ENCODE results near the gene OXNAD1.

The OXNAD1 gene

DNA sequence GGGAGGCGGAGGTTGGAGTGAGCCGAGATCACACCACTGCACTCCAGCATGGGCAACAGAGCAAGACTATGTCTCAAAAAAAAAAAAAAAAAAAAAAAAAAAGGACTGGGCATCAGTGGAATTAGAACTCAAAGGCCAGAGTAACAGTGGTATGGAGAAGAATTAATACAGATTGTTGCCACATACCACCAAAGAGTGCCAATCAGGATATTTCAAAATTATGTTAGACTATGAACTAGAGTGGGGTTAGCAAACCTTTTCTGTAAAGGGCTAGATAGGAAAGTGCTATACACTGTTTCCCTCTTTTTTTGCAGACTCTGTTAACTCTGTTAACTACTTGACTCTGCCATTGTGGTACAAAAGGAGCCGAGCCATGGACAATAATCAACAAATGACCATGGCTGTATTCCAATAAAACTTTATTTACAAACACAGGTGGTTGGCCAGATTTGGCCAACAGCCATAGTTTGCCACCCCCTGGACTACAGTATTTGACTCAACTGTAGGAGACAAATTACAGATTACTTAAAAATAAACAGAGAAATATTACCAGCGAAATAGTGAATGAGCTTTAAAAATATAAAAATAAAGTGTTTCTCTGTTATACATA, 28.9 kb upstream of the OXNAD1 start:
- Histone ChIP-seq H3K36me3 (ENCODE audit: insufficient read depth, low read length) (no peaks in the 10 kb centered on the region), H3K9ac (ENCODE audit: low read length) (no peak overlapping the region), H3K27ac (ENCODE audit: low read depth, low read length) (no peak overlapping the region), H3K9me3 (ENCODE audit: low read length) (no peaks in the 10 kb centered on the region), H3K4me1 (ENCODE audit: insufficient read depth, low read length) (peaks cover 7% of the 10 kb centered on the region), H3K27me3 (ENCODE audit: control insufficient read depth in 1 of 2, insufficient read depth in 2 of 2, low read length in 2 of 2) (no peaks in the 10 kb centered on the region), H3K4me3 (ENCODE audit: low read depth in 1 of 2, low read length in 2 of 2) (no peak overlapping the region)

DNA sequence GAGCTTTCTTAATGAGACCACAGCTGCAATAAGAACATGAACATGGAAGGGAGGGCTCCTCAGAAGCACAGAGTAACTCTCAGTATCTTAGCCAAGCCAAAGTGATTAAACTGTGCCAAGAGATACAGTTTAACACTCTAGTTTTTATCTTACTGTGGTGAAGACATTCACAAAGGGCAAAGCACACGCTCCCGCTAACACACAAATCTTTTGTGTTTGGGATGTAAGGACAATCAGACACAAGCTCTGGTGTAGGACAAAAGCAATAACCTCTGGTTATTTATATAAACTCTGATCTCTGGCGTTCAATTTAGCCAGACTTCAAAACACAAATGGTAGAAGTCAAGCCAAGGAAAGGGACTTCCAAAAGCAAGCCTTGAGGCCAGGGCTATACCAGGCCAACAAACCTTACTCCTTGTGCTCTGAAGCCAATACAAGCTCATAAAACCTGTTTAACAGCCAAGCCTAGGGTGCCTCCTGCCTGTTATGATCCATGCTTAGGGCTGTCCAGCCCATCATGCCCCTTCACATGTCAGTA, 28.1 kb upstream of the OXNAD1 start:
- H3K9ac ChIP-seq (ENCODE audit: low read length): no peak overlapping the region
- H3K4me1 ChIP-seq (ENCODE audit: insufficient read depth, low read length): peaks cover 7% of the 10 kb centered on the region
- H3K27me3 ChIP-seq (ENCODE audit: control insufficient read depth in 1 of 2, insufficient read depth in 2 of 2, low read length in 2 of 2): no peaks in the 10 kb centered on the region
- H3K4me3 ChIP-seq (ENCODE audit: low read depth in 1 of 2, low read length in 2 of 2): no peak overlapping the region
- H3K9me3 ChIP-seq (ENCODE audit: low read length): no peaks in the 10 kb centered on the region
- no peaks in the 10 kb centered on the region for H3K36me3 ChIP-seq (ENCODE audit: insufficient read depth, low read length)
- no peak overlapping the region for H3K27ac ChIP-seq (ENCODE audit: low read depth, low read length)

DNA sequence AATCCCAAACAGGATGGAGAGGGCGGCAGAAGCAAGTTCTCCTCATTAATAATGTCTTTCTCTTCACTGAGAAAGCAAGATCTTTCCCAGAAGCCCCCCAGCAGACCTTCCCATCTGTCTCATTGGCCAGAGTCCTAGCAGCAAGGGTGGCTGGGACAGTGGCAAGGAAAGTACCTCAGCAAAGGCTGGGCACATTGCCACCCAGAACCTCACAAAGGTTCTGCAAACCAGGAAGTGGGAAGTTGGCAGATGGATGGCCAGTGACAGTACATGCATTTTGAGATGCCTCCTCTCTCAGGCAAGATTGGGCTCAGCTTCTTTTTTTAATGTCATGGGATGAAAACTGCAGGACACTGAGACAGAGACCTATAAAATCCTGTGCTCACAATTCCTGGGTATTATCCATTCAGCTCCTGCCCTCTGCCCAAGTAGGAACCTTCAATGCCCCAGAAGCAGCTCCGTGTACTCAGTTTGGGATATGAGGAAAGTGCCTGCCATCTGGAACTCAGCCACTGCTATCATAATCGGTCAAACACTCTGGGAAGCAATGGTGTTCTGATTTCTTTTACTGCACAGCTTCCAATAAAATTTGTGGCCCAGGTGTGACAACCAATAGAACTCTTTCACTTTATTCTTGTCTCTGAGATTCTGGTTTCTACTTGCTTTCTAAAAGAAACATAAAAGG, 25.8 kb upstream of the OXNAD1 start:
- H3K27ac ChIP-seq (ENCODE audit: low read depth, low read length): no peak overlapping the region
- H3K27me3 ChIP-seq (ENCODE audit: control insufficient read depth in 1 of 2, insufficient read depth in 2 of 2, low read length in 2 of 2): no peaks in the 10 kb centered on the region
- peaks cover 14% of the 10 kb centered on the region for H3K4me1 ChIP-seq (ENCODE audit: insufficient read depth, low read length)
- no peak overlapping the region for H3K4me3 ChIP-seq (ENCODE audit: low read depth in 1 of 2, low read length in 2 of 2)
- no peaks in the 10 kb centered on the region for H3K36me3 ChIP-seq (ENCODE audit: insufficient read depth, low read length)
- H3K9me3 ChIP-seq (ENCODE audit: low read length): no peaks in the 10 kb centered on the region
- H3K9ac ChIP-seq (ENCODE audit: low read length): no peak overlapping the region

DNA sequence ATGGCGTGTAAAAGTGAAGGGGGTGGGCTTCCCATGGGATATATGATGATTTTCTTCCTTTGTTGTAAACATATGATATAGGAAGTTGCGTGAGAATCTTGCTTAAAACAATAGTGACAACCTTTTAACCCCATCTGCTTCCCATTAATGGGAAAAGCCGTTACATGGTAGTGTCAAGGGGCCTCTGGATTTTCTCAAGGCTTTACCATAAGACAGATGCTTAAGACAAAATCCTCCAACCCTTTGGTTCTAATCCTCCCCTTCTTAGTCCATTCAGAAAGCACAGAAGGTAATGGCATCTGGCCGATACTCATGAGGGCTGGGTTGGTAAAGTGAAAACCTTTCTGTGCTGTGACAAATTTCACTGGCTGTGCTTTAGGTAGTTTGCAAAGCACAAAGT, 25.2 kb upstream of the OXNAD1 start:
- no peak overlapping the region for H3K27ac ChIP-seq (ENCODE audit: low read depth, low read length)

DNA sequence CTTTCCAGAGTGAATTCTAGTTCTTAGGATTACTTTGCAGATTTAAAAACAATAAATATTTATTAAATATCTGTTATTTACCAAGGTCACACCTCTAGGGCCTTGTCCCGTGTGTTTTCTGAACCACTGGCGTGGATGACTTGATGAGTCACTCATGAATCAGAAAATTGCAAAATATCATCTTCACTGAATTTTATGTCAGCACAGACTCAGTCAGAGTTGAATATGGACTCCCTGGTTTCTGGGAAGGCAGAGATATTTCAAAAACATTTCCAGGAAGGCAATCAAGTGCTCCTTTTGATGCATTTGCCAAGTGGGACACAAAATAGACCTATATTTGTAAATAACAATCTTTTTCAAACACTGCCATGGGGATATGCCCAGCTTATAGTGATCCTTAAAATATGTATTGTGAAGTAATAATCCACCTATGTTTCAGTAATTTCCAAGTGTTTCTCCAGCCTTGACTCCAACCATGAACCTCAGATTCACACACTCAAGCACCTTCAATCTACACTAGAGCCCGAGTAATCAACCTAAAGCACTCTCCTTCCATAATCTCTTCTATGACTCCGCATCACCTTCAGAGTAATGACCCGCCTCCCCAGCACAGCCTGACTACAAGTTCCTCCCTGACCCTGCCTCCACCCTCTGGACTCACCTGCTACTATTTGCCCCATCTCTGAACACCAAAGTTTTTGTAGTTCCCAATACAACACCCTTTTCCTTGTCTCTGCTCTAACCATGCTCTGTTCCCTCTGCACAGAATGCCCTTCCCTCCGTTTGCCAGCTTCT, 24.6 kb upstream of the OXNAD1 start:
- Histone ChIP-seq H3K9ac (ENCODE audit: low read length) (no peak overlapping the region), H3K27ac (ENCODE audit: low read depth, low read length) (no peak overlapping the region), H3K9me3 (ENCODE audit: low read length) (no peaks in the 10 kb centered on the region), H3K36me3 (ENCODE audit: insufficient read depth, low read length) (no peaks in the 10 kb centered on the region), H3K4me3 (ENCODE audit: low read depth in 1 of 2, low read length in 2 of 2) (no peak overlapping the region), H3K27me3 (ENCODE audit: control insufficient read depth in 1 of 2, insufficient read depth in 2 of 2, low read length in 2 of 2) (no peaks in the 10 kb centered on the region), H3K4me1 (ENCODE audit: insufficient read depth, low read length) (peaks cover 15% of the 10 kb centered on the region)

More for the DNA sequence above, 25.2 kb upstream of the OXNAD1 start:
- Histone ChIP-seq H3K9me3 (ENCODE audit: low read length) (no peaks in the 10 kb centered on the region), H3K36me3 (ENCODE audit: insufficient read depth, low read length) (no peaks in the 10 kb centered on the region), H3K9ac (ENCODE audit: low read length) (no peak overlapping the region), H3K27me3 (ENCODE audit: control insufficient read depth in 1 of 2, insufficient read depth in 2 of 2, low read length in 2 of 2) (no peaks in the 10 kb centered on the region), H3K4me1 (ENCODE audit: insufficient read depth, low read length) (peaks cover 15% of the 10 kb centered on the region), H3K4me3 (ENCODE audit: low read depth in 1 of 2, low read length in 2 of 2) (no peak overlapping the region)

DNA sequence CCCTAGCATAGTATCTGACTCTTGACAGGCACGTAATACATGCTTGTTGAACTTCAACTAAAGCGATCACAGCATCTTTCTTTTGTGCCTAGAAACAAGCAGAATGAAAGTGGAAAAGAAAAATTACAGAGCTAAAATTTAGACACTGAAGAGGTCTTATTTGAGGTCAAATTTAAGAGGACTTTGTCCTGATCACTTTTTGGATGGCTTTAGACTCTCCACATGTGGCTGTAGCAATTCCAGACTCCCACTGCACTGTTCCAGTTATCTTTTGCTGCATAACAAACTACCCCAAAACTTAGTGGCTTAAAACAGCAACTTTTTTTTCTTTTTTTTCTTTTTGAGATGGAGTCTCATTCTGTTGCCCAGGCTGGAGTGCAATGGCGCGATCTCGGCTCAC, 23.8 kb upstream of the OXNAD1 start:
- H3K9me3 ChIP-seq (ENCODE audit: low read length): no peaks in the 10 kb centered on the region
- no peaks in the 10 kb centered on the region for H3K36me3 ChIP-seq (ENCODE audit: insufficient read depth, low read length)
- no peak overlapping the region for H3K9ac ChIP-seq (ENCODE audit: low read length)
- H3K4me3 ChIP-seq (ENCODE audit: low read depth in 1 of 2, low read length in 2 of 2): no peak overlapping the region
- H3K27ac ChIP-seq (ENCODE audit: low read depth, low read length): no peak overlapping the region
- H3K27me3 ChIP-seq (ENCODE audit: control insufficient read depth in 1 of 2, insufficient read depth in 2 of 2, low read length in 2 of 2): no peaks in the 10 kb centered on the region
- H3K4me1 ChIP-seq (ENCODE audit: insufficient read depth, low read length): peaks cover 15% of the 10 kb centered on the region

DNA sequence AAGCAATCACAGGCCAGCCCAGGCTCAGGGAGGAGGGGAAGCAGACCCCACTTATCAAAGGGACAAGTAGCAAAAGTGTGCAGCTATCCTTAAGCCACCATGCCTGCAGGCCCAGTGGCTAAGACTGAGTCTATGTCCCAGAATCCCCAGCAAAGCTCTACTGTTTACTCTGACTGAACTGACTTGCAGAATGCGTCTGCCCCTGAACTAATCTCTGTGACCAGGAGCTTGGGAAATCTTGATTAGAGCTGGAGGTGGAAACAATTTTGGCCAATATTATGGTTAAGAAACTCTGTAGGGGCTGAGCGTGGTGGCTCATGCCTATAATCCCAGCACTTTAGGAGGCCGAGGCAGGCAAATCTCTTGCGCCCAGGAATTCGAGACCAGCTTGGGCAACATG, 22.8 kb upstream of the OXNAD1 start:
- H3K27me3 ChIP-seq (ENCODE audit: control insufficient read depth in 1 of 2, insufficient read depth in 2 of 2, low read length in 2 of 2): no peaks in the 10 kb centered on the region
- H3K36me3 ChIP-seq (ENCODE audit: insufficient read depth, low read length): no peaks in the 10 kb centered on the region
- no peak overlapping the region for H3K27ac ChIP-seq (ENCODE audit: low read depth, low read length)
- H3K9me3 ChIP-seq (ENCODE audit: low read length): no peaks in the 10 kb centered on the region
- H3K9ac ChIP-seq (ENCODE audit: low read length): no peak overlapping the region
- H3K4me1 ChIP-seq (ENCODE audit: insufficient read depth, low read length): peaks cover 15% of the 10 kb centered on the region
- H3K4me3 ChIP-seq (ENCODE audit: low read depth in 1 of 2, low read length in 2 of 2): no peak overlapping the region

DNA sequence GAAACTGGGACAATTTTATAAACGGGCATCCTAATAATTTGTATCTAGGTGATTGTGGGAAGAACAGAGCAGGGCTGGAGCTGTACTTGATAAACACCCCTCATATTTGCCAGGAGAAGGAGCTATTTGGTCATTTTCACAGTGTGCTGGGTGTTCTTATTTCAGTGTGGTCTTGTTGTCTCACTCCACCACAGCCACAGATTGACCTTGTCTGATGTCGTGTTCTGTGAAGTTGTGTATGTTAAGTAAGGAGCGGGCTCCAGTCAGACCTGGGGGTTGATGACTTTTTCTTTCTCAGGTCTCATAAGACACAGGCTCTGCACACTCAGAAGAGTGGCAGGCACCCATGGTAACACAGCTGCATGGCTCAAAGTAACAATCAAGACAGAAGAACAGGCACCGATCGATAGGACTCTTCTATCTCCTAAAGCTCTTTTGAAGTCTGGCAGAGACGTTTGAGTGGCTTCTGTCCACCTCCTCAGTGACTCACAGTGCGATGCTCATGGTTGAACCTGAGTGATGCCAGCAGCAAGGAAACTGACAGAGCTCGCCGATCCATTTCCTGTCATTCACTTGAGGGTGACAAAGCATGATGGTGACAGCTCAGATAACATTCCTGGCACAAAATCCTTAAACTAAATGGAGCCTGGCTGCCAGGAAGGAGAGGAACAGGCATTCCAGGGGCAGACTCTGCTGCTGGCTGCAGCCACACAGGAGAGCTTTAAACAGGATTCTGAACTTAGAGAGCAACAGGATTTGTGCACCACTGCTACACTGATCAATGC, 21.1 kb upstream of the OXNAD1 start:
- Histone ChIP-seq H3K27ac (ENCODE audit: low read depth, low read length) (no peak overlapping the region), H3K9me3 (ENCODE audit: low read length) (no peaks in the 10 kb centered on the region), H3K4me1 (ENCODE audit: insufficient read depth, low read length) (peaks cover 14% of the 10 kb centered on the region), H3K9ac (ENCODE audit: low read length) (no peak overlapping the region), H3K4me3 (ENCODE audit: low read depth in 1 of 2, low read length in 2 of 2) (no peak overlapping the region), H3K27me3 (ENCODE audit: control insufficient read depth in 1 of 2, insufficient read depth in 2 of 2, low read length in 2 of 2) (no peaks in the 10 kb centered on the region), H3K36me3 (ENCODE audit: insufficient read depth, low read length) (no peaks in the 10 kb centered on the region)

DNA sequence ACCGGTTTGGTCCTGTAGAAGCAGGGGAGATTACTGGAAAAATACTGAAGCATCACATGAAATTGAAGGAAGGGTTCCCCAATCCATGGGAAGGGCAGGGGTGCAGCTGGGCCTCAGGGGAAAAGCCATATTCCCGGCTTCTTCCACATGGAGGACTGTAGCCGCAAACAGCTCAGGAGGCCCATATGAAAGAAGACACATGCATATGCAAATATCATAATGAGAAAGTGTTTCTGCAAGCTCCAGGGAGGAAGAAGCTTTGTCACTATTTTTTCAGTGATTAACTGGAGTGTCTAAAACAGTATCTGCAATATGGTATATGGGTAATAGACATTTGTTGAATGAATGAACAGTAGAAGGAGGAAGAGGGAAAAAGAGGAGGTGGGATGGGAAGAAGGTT, 19.4 kb upstream of the OXNAD1 start:
- Histone ChIP-seq H3K4me3 (ENCODE audit: low read depth in 1 of 2, low read length in 2 of 2) (no peak overlapping the region), H3K36me3 (ENCODE audit: insufficient read depth, low read length) (no peaks in the 10 kb centered on the region), H3K9ac (ENCODE audit: low read length) (no peak overlapping the region), H3K4me1 (ENCODE audit: insufficient read depth, low read length) (peaks cover 8% of the 10 kb centered on the region), H3K27ac (ENCODE audit: low read depth, low read length) (no peak overlapping the region), H3K9me3 (ENCODE audit: low read length) (no peaks in the 10 kb centered on the region), H3K27me3 (ENCODE audit: control insufficient read depth in 1 of 2, insufficient read depth in 2 of 2, low read length in 2 of 2) (no peaks in the 10 kb centered on the region)

DNA sequence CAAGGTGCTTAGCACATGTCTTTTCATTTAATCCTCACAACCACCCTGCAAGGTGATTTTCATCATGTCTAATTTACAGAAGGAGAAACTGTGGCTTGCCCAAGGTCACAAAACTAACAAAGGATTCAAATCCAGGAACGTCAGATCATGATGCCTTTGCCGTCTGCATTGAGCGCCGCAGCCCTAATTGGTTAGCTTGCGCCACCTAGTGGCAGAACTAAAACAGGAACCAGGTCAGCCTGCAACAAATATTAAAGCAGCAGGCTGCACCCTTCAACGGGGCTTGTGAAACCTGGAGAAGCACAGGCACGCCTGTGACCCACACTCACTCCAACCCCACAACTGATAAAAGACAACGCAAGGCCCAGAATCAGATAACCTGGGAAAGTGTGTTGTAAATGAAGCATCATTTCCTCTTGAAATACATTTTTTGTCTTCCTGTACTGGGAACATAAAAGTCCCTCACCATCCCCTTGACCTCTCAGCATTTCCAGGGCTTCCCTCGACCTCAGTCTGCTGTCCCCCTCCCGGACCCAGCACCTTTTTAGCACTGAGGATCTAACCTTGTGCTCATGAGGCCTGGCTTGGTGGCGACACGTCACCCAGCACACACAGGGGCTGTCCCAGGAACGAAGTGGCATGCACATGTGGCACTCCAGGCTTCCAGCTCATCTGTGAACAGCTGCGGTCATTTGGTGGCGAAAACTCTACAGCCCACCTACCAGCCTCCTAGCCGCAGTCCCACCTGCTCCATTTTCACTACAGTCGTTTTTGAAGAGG, 17.5 kb upstream of the OXNAD1 start:
- peaks cover 8% of the 10 kb centered on the region for H3K4me1 ChIP-seq (ENCODE audit: insufficient read depth, low read length)
- no peak overlapping the region for H3K4me3 ChIP-seq (ENCODE audit: low read depth in 1 of 2, low read length in 2 of 2)
- no peaks in the 10 kb centered on the region for H3K36me3 ChIP-seq (ENCODE audit: insufficient read depth, low read length)
- no peaks in the 10 kb centered on the region for H3K9me3 ChIP-seq (ENCODE audit: low read length)
- H3K27ac ChIP-seq (ENCODE audit: low read depth, low read length): no peak overlapping the region
- H3K9ac ChIP-seq (ENCODE audit: low read length): no peak overlapping the region
- H3K27me3 ChIP-seq (ENCODE audit: control insufficient read depth in 1 of 2, insufficient read depth in 2 of 2, low read length in 2 of 2): no peaks in the 10 kb centered on the region
